DOHH2 (cell line): Measurements from ENCODE around the gene PAPLN.

Experiments
- CTCF ChIP-seq: fragments of 200-600 bp; sonication (generic); IDR thresholded peaks from one replicate; pipeline ENCODE4 v1.5.1; 2014; ENCODE audit warnings: antibody characterized with exemption, mild to moderate bottlenecking, low read depth, low read length; ENCODE audit not compliant: poor library complexity, severe bottlenecking
- EZH2phosphoT487 ChIP-seq: fragments of 200-600 bp; sonication (generic); IDR thresholded peaks from 2 replicates; pipeline ENCODE4 v1.6.1; 2017; ENCODE audit warnings: borderline replicate concordance, mild to moderate bottlenecking, antibody characterized with exemption, low read length, moderate library complexity, mixed read lengths

- TF ChIP-seq CTCF, result no peak
- TF ChIP-seq EZH2phosphoT487, result no peak
Observed at GRCh38 chr14:73189651-73190050, 47.7 kb upstream of the PAPLN start.
